HG02623 (cell line): Measurements from ENCODE around the gene PSMD6.

Experiments
- ATAC-seq: cut with Tn5 transposase; IDR thresholded peaks from one replicate; pipeline ENCODE4 v1.9.1; 2021; ENCODE audit warnings: moderate library complexity; ENCODE audit not compliant: unreplicated experiment

The PSMD6 gene

GRCh38 chr3:64046996-64047594, 23.8 kb upstream of the PSMD6 start:
- ATAC-seq: no peak

GRCh38 chr3:64046592-64046991, 23.3 kb upstream of the PSMD6 start:
- ATAC-seq: no peak

GRCh38 chr3:64042952-64043351, 19.7 kb upstream of the PSMD6 start:
- ATAC-seq: no peak

GRCh38 chr3:64039981-64040733, 16.9 kb upstream of the PSMD6 start:
- ATAC-seq: no peak

GRCh38 chr3:64039332-64039731, 16.0 kb upstream of the PSMD6 start:
- ATAC-seq: no peak

GRCh38 chr3:64038253-64038767, 15.0 kb upstream of the PSMD6 start:
- ATAC-seq: no peak

- ATAC-seq: no peak
These were observed 13.8 kb upstream of the PSMD6 start for GRCh38 chr3:64037084-64037483.

- ATAC-seq: no peak
These were observed 9.8 kb upstream of the PSMD6 start for GRCh38 chr3:64033069-64033468.

- no peak for ATAC-seq
These were observed 8.5 kb upstream of the PSMD6 start for GRCh38 chr3:64031540-64032508.

GRCh38 chr3:64030741-64031140, 7.4 kb upstream of the PSMD6 start:
- ATAC-seq: peak; percentile 98

- ATAC-seq: no peak
These were observed 6.0 kb upstream of the PSMD6 start for GRCh38 chr3:64029287-64029686.

- no peak for ATAC-seq
These were observed 5.5 kb upstream of the PSMD6 start for GRCh38 chr3:64028754-64029153.

- no peak for ATAC-seq
These were observed 4.4 kb upstream of the PSMD6 start for GRCh38 chr3:64027658-64028057.

GRCh38 chr3:64026346-64026745, 3.1 kb upstream of the PSMD6 start:
- no peak for ATAC-seq

- no peak for ATAC-seq
These were observed 548 bp upstream of the PSMD6 start for GRCh38 chr3:64023861-64024223.

GRCh38 chr3:64022451-64023186, 675 bp downstream of the PSMD6 start:
- no peak for ATAC-seq

GRCh38 chr3:64021922-64022321, 1.4 kb downstream of the PSMD6 start:
- no peak for ATAC-seq

- ATAC-seq: no peak
These were observed 3.4 kb downstream of the PSMD6 start for GRCh38 chr3:64019879-64020278.

- no peak for ATAC-seq
These were observed 4.0 kb downstream of the PSMD6 start for GRCh38 chr3:64019271-64019670.

- ATAC-seq: no peak
These were observed 6.2 kb downstream of the PSMD6 start for GRCh38 chr3:64016941-64017620.
